ENCODE measurements around the gene NECTIN2.

DNA sequence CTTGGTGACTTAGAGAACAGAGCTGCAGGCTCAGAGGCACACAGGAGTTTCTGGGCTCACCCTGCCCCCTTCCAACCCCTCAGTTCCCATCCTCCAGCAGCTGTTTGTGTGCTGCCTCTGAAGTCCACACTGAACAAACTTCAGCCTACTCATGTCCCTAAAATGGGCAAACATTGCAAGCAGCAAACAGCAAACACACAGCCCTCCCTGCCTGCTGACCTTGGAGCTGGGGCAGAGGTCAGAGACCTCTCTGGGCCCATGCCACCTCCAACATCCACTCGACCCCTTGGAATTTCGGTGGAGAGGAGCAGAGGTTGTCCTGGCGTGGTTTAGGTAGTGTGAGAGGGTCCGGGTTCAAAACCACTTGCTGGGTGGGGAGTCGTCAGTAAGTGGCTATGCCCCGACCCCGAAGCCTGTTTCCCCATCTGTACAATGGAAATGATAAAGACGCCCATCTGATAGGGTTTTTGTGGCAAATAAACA lies 78.2 kb downstream of the NECTIN2 start:
- TF ChIP-seq, protein P1, sequence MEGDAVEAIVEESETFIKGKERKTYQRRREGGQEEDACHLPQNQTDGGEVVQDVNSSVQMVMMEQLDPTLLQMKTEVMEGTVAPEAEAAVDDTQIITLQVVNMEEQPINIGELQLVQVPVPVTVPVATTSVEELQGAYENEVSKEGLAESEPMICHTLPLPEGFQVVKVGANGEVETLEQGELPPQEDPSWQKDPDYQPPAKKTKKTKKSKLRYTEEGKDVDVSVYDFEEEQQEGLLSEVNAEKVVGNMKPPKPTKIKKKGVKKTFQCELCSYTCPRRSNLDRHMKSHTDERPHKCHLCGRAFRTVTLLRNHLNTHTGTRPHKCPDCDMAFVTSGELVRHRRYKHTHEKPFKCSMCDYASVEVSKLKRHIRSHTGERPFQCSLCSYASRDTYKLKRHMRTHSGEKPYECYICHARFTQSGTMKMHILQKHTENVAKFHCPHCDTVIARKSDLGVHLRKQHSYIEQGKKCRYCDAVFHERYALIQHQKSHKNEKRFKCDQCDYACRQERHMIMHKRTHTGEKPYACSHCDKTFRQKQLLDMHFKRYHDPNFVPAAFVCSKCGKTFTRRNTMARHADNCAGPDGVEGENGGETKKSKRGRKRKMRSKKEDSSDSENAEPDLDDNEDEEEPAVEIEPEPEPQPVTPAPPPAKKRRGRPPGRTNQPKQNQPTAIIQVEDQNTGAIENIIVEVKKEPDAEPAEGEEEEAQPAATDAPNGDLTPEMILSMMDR (IDR thresholded peaks at IDR 0.05; ENCODE audit: low read depth, low read length): no peak
- no peak for TF ChIP-seq EZH2phosphoT487 (IDR thresholded peaks at IDR 0.05; ENCODE audit: low read depth)
